T-cell (primary cell): ENCODE data around the gene PSTPIP2. TPM values are rescaled to one million over a fixed set of nuclear protein-coding genes. Genes with fewer than 3 reads are reported as not detected.

ENCODE experiments used
- ATAC-seq, 4 experiments: fragments of 200-7000 bp in 3 of 4; fragments of 150-1000 bp in 1 of 4; cut with Tn5 transposase; replicated peaks in 1 of 4; 1 replicate in 3 of 4; 2 replicates in 1 of 4; pipeline ENCODE4 v1.10.0; 2021; ENCODE audit warnings: moderate library complexity in 3 of 4, mild to moderate bottlenecking in 2 of 4, moderate number of reproducible peaks in 1 of 4
- CTCF ChIA-PET, 2 donors: fragments of 300-600 bp; sonication (Branson Sonifier 250); formaldehyde crosslinking; loops; one replicate each; lab custom pipeline; 2022; ENCODE audit warnings: antibody characterized with exemption in 2 of 2; lab: Charles Lee
- POLR2A ChIA-PET, 2 donors: fragments of 300-600 bp; sonication (Branson Sonifier 250); formaldehyde crosslinking; loops; one replicate each; lab custom pipeline; 2022; ENCODE audit warnings: antibody characterized with exemption in 2 of 2; lab: Charles Lee
- DNase-seq, 35 experiments: peaks; one replicate each; pipeline versions ENCODE4 v3.0.0 to v3.0.0-alpha.2; 2013 to 2023
- H3K27ac ChIP-seq: one replicate; pipeline ENCODE4 v1.5.1; 2013; ENCODE audit warnings: low read length
- H3K27me3 ChIP-seq, 2 experiments: replicated peaks in 1 of 2; 1 replicate in 1 of 2; 2 replicates in 1 of 2; pipeline versions ENCODE4 v1.6.1 to v1.7.0; 2013; ENCODE audit warnings: low read length in 1 of 2, mixed read lengths in 1 of 2; ENCODE audit not compliant: control insufficient read depth in 2 of 2, insufficient read depth in 2 of 2; ENCODE audit errors: extremely low read depth in 1 of 2
- H3K36me3 ChIP-seq, 2 donors: 1 replicate in 1 of 2; 2 replicates in 1 of 2; pipeline versions ENCODE4 v1.6.1 to v1.7.0; 2013; ENCODE audit warnings: low read length in 1 of 2; ENCODE audit not compliant: control insufficient read depth in 2 of 2, insufficient read depth in 1 of 2; ENCODE audit errors: extremely low read depth in 1 of 2
- H3K4me1 ChIP-seq, 2 experiments: 1 replicate in 1 of 2; 2 replicates in 1 of 2; pipeline versions ENCODE4 v1.6.1 to v1.7.0; 2013; ENCODE audit warnings: low read length in 2 of 2, mixed read lengths in 1 of 2; ENCODE audit not compliant: insufficient read depth in 2 of 2, control insufficient read depth in 1 of 2; ENCODE audit errors: extremely low read depth in 1 of 2
- H3K4me3 ChIP-seq, 2 donors: 1 replicate in 1 of 2; 2 replicates in 1 of 2; pipeline versions ENCODE4 v1.5.1 to v1.7.0; 2013; ENCODE audit warnings: mild to moderate bottlenecking in 2 of 2, low read length in 1 of 2, moderate library complexity in 1 of 2; ENCODE audit not compliant: control insufficient read depth in 1 of 2; ENCODE audit errors: extremely low read depth in 1 of 2
- H3K9me3 ChIP-seq: 2 replicates; pipeline ENCODE4 v1.7.0; 2013
- H3K27ac Mint-ChIP-seq, 2 donors: one replicate each; pipeline ENCODE4 v1.8.0; 2020 to 2021; ENCODE audit warnings: mild to moderate bottlenecking in 2 of 2, mixed read lengths in 2 of 2
- H3K27me3 Mint-ChIP-seq, 2 donors: one replicate each; pipeline ENCODE4 v1.8.0; 2021 to 2022; ENCODE audit warnings: mixed read lengths in 2 of 2
- H3K36me3 Mint-ChIP-seq: one replicate; pipeline ENCODE4 v1.8.0; 2021; ENCODE audit warnings: mixed read lengths
- H3K4me1 Mint-ChIP-seq, 3 donors: one replicate each; pipeline ENCODE4 v1.8.0; 2020 to 2022; ENCODE audit warnings: mixed read lengths in 3 of 3, mild to moderate bottlenecking in 1 of 3
- H3K4me3 Mint-ChIP-seq, 3 donors: one replicate each; pipeline ENCODE4 v1.8.0; 2020 to 2022; ENCODE audit warnings: mild to moderate bottlenecking in 3 of 3, mixed read lengths in 3 of 3, moderate library complexity in 3 of 3
- H3K9me3 Mint-ChIP-seq, 3 donors: one replicate each; pipeline ENCODE4 v1.8.0; 2020 to 2022; ENCODE audit warnings: mixed read lengths in 3 of 3
- WGBS: methylation state at CpG from one replicate; pipeline ENCODE4 v1.1.5; 2013; ENCODE audit warnings: missing lambda C conversion rate; ENCODE audit not compliant: insufficient coverage; 5-methylcytosine and 5-hydroxymethylcytosine counted together
- total RNA-seq, 35 experiments: library from RNA in 6 of 35; stranded (reverse) in 6 of 35; fragments of 120-200 nt in 1 of 35; gene quantifications; one replicate each; pipeline versions ENCODE4 v1.2.1 to v1.2.4 and lab custom pipeline; 2013 to 2026

Gene PSTPIP2
- total RNA-seq, 5 donors from 2014 or later (not counting 1 experiment from before 2014, with no cell fraction given) = 7.7 to 16.0 (median 11.4) TPM

DNA sequence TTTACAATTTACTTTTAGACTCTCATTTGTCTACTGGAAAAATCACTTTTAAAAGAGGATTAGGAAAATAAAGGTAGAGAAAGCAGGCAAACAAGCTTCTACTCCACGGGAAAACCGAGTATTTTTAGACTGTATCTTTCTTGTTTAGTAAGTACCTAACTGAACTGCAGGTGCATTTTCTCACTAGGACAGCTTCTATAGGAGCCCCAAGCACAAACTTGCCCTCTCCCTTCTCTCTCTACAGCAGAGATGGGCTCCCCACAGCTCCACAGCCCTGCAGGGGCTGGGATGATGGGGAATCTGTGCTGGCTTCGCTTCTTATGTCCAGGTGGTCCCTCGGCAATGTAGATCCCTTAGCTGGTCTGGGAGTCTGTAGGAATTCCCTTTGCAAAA is 16.2 kb downstream of the PSTPIP2 start:
- no peaks in the 10 kb centered on the region for H3K9me3 ChIP-seq
- ChIA-PET CTCF (interaction anchor here in 1 of 2 donors (1.3 kb wide), 1 partner anchor 18 kb away, joined by 9 read pairs; no protein-coding TSS in a partner anchor), POLR2A (no interaction called here)
- H3K36me3 Mint-ChIP-seq = no peaks in the 10 kb centered on the region
- no peaks in the 10 kb centered on the region for H3K27me3 ChIP-seq
- H3K4me1 ChIP-seq = peaks cover 0 to 20% of the 10 kb centered on the region in 2 experiments
- H3K9me3 Mint-ChIP-seq = no peaks in the 10 kb centered on the region
- H3K27ac ChIP-seq = peak overlapping the region; percentile 82
- no peaks in the 10 kb centered on the region for H3K27me3 Mint-ChIP-seq
- peak overlapping the region; percentile 87 to 91 for H3K27ac Mint-ChIP-seq
- WGBS = no CpG with 5 or more reads among the region's 4 CpGs
- no peak for DNase-seq
- no peaks in the 10 kb centered on the region for H3K36me3 ChIP-seq
- no peak overlapping the region for H3K4me3 ChIP-seq
- H3K4me3 Mint-ChIP-seq = peak overlapping the region; percentile 17 to 43 (median 18)
- ATAC-seq = peak; percentile 31 to 47 (median 46)
- H3K4me1 Mint-ChIP-seq = peaks cover 41 to 47% (median 42%) of the 10 kb centered on the region in 3 donors

DNA sequence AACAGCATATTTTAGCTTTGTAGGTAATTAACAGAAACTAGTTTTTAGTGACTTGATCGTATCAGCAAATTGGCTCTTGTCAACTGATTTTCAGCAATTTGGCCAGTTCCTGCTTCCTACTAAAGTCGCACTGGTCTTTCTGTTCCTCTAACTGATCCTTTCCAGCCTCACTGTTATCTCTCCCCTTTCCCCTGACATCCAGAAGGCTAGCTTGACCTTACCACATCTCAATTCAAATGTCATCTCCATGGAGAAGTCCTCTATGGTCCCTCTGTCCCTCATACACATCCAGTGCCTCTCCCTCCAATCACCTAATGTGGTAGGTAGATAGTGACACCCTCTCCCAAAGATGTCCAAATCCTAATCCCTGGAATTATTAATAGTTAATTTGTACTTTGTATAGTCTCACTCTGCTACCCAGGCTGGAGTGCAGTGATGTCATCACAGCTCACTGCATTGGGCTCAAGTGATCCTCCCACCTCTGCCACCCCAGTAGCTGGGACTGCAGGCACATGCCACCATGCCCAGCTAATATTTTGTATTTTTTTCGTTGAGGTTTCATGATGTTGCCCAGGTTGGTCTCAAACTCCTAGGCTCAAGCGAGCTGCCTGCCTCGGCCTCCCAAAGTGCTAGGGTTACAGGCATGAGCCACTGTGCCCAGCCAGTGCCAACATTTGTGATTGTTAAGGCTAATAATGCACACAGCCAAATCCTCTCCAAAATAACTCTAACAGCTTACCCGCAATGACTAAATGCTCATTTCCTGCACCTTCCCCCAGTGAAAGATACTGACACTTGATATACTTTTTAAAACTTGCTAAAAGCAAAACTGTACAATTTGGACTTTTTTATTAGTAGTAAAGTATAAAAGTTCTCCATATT is 16.9 kb downstream of the PSTPIP2 start:
- H3K4me3 ChIP-seq = no peak overlapping the region
- whole genome bisulfite sequencing = 63% methylated on average over 3 of the region's 6 CpGs

DNA sequence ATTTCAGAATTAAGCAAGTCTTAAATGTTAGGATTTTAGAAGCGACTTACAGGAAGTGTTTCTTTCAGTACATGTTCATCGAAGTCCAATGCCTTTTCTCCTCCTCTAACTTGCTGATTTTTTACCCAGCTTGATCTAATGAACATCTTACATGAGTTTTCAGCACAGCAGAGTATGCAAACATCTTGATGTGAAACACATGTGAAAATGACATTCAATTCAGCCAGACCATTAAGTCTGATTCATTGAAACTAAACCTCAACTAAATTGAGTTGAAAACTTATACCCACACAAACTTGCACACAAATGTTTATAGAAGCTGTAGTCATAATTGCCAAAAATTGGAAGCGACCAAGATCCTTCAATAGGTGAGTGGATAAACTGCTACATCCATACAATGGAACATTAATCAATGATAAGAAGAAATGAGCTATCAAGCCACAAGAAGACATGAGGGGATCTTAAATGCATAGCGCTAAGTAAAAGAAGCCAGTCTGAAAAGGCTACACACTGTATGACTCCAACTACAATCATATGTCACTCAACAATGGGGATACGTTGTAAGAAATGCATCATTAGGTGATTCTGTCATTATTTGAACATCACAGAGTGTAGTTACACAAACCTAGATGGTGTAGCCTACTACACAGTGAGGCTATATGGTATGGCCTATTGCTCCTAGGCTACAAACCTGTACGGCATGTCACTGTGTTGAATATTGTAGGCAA is 18.5 kb downstream of the PSTPIP2 start:
- Histone ChIP-seq H3K4me1 (peaks cover 0 to 20% of the 10 kb centered on the region in 2 experiments), H3K9me3 (no peaks in the 10 kb centered on the region), H3K4me3 (no peak overlapping the region), H3K36me3 (no peaks in the 10 kb centered on the region), H3K27ac (no peak overlapping the region), H3K27me3 (no peaks in the 10 kb centered on the region)
- ATAC-seq (no peak), DNase-seq (no peak)
- WGBS = 60% methylated on average over 1 of the region's 6 CpGs
- H3K27me3 Mint-ChIP-seq = no peaks in the 10 kb centered on the region
- ChIA-PET CTCF (no interaction called here), POLR2A (interaction anchor here (0.5 to 0.7 kb wide), 3 partner anchors 22 to 158 kb away, joined by 3 to 4 read pairs (median 3); no protein-coding TSS in a partner anchor)
- peaks cover 38 to 43% (median 41%) of the 10 kb centered on the region in 3 donors for H3K4me1 Mint-ChIP-seq
- no peaks in the 10 kb centered on the region for H3K9me3 Mint-ChIP-seq
- H3K4me3 Mint-ChIP-seq = no peak overlapping the region
- no peaks in the 10 kb centered on the region for H3K36me3 Mint-ChIP-seq
- peak overlapping the region in 1 of 2 donors; percentile 41 for H3K27ac Mint-ChIP-seq

More for the DNA sequence above, 16.9 kb downstream of the PSTPIP2 start:
- Histone ChIP-seq H3K9me3 (no peaks in the 10 kb centered on the region), H3K27me3 (no peaks in the 10 kb centered on the region), H3K4me1 (peaks cover 0 to 20% of the 10 kb centered on the region in 2 experiments), H3K27ac (peak overlapping the region; percentile 82), H3K36me3 (no peaks in the 10 kb centered on the region)
- Mint-ChIP-seq H3K4me3 (peak overlapping the region; percentile 17 to 43 (median 18)), H3K27ac (peak overlapping the region; percentile 87 to 91), H3K4me1 (peaks cover 38 to 43% (median 41%) of the 10 kb centered on the region in 3 donors), H3K27me3 (no peaks in the 10 kb centered on the region), H3K36me3 (no peaks in the 10 kb centered on the region), H3K9me3 (no peaks in the 10 kb centered on the region)
- ATAC-seq (peak; percentile 74 to 91 (median 86)), DNase-seq (peak in 2 of 35 experiments; percentile 7 to 39)
- ChIA-PET CTCF (interaction anchor here in 1 of 2 donors (0.6 to 1.3 kb wide), 3 partner anchors 19 to 319 kb away, joined by 3 to 9 read pairs (median 3); no protein-coding TSS in a partner anchor), POLR2A (no interaction called here)

DNA sequence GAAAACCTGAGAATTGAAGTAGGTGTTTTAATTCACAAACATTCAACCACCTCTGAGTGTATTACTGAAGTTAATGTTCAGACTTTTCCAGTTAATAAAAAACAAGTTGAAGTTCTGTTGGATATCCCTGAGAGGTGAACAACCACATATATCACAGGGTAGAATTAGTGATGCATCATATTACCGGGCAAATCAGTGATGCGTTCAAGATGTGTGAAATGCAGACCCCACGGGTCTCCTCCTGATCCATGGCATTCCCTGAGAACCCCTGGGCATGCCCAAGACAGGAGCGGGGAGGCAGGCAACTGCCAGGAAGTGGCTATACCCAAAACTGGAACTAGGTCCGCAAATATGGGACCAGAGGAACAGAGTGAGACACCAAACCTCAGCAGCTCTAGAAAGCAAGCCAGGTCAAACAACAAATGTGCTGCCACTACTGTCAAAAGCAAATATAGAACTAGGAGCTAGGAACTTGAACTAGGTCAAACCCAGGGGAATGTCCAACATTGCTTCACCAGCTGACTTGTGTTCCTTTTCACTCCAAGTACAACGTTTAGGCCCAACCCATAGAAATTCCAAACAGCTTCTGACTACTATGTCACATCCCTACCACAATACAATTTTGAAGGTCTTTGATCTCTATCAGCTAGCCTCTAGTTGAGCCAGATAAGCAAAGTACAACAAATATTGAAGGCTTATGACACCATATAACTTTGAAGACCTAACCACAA is 20.2 kb downstream of the PSTPIP2 start:
- H3K27me3 ChIP-seq = no peaks in the 10 kb centered on the region
- no peaks in the 10 kb centered on the region for H3K36me3 ChIP-seq
- peak overlapping the region in 1 of 2 donors; percentile 34 for H3K27ac Mint-ChIP-seq
- no peaks in the 10 kb centered on the region for H3K27me3 Mint-ChIP-seq
- no peak overlapping the region for H3K27ac ChIP-seq
- no peak overlapping the region for H3K4me3 Mint-ChIP-seq
- H3K4me1 Mint-ChIP-seq = peaks cover 38 to 47% (median 42%) of the 10 kb centered on the region in 3 donors
- ATAC-seq (no peak), DNase-seq (no peak)
- POLR2A ChIA-PET = interaction anchor here in 1 of 2 donors (0.8 kb wide), 1 partner anchor 419 kb away, joined by 3 read pairs; no protein-coding TSS in a partner anchor
- no peaks in the 10 kb centered on the region for H3K9me3 Mint-ChIP-seq
- H3K36me3 Mint-ChIP-seq = no peaks in the 10 kb centered on the region
- no peaks in the 10 kb centered on the region for H3K9me3 ChIP-seq
- 74% methylated on average over 6 of the region's 6 CpGs for WGBS
- H3K4me3 ChIP-seq = no peak overlapping the region
- CTCF ChIA-PET = interaction anchor here in 1 of 2 donors (0.6 kb wide), 1 partner anchor 68 kb away, joined by 4 read pairs; no protein-coding TSS in a partner anchor
- H3K4me1 ChIP-seq = peaks cover 0 to 20% of the 10 kb centered on the region in 2 experiments

DNA sequence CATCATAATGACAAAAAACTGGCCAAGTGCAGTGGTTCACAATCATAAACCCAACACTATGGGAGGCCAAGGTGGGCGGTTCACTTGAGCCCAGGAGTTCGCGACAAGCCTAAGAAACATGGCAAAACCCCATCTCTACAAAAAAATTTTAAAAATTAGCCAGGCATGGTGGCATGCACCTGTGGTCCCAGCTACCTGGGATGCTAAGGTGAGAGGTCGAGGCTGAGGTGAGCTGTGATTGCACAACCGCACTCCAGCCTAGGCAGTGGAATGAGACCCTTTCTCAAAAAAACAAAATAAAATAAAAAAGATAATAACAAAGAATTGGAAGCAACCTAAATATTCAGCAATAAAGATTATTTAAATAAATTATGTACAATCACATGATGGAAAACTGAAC is 21.8 kb downstream of the PSTPIP2 start:
- no peak for DNase-seq

More for the DNA sequence above, 21.8 kb downstream of the PSTPIP2 start:
- WGBS = 100% methylated on average over 1 of the region's 5 CpGs
- H3K4me3 Mint-ChIP-seq = no peak overlapping the region
- H3K4me1 Mint-ChIP-seq = peaks cover 32 to 44% (median 38%) of the 10 kb centered on the region in 3 donors
- CTCF ChIA-PET = no interaction called here
- Histone ChIP-seq H3K4me1 (peaks cover 0 to 8% of the 10 kb centered on the region in 2 experiments), H3K9me3 (no peaks in the 10 kb centered on the region), H3K4me3 (no peak overlapping the region), H3K27ac (no peak overlapping the region), H3K36me3 (no peaks in the 10 kb centered on the region), H3K27me3 (no peaks in the 10 kb centered on the region)
- no peak for ATAC-seq
- no peaks in the 10 kb centered on the region for H3K9me3 Mint-ChIP-seq
- no peak overlapping the region for H3K27ac Mint-ChIP-seq
- no peaks in the 10 kb centered on the region for H3K27me3 Mint-ChIP-seq
- no peaks in the 10 kb centered on the region for H3K36me3 Mint-ChIP-seq
- POLR2A ChIA-PET = no interaction called here
